ENCODE measurements around the gene PRKCH.

GRCh38 chr14:61557854-61558253 lies 236.5 kb downstream of the PRKCH start:
- TF ChIP-seq CTCF (IDR thresholded peaks at IDR 0.05) = no peak
- no peak for TF ChIP-seq POLR2A (IDR thresholded peaks at IDR 0.05)

All from esophagus squamous epithelium (tissue), 4 donors.